Fibroblast of skin of left quadriceps (primary cell): ENCODE data around the gene OMP.

Source experiments
- DNase-seq, 2 experiments: peaks; one replicate each; pipeline ENCODE4 v3.0.0-alpha.2; 2013; ENCODE audit warnings: low read depth in 2 of 2

The OMP gene

GRCh38 chr11:77122576-77123212, 20.1 kb downstream of the OMP start:
- no peak for DNase-seq

DNA sequence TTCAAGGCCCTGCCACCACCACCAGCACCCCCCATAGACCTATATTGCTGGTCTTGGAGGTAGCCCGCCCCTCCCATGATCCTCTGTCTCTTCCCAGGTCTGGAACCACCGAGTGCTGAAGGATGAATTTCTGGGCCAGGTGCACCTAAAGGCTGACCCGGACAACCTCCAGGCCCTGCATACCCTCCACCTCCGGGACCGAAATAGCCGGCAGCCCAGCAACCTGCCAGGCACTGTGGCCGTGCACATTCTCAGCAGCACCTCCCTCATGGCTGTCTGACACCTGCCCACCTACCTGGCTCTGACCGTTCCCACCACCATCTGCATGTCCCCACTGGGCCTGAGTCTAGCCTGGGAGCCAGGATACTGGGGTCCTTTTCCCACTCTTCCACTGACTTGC, 21.0 kb downstream of the OMP start:
- DNase-seq: no peak

DNA sequence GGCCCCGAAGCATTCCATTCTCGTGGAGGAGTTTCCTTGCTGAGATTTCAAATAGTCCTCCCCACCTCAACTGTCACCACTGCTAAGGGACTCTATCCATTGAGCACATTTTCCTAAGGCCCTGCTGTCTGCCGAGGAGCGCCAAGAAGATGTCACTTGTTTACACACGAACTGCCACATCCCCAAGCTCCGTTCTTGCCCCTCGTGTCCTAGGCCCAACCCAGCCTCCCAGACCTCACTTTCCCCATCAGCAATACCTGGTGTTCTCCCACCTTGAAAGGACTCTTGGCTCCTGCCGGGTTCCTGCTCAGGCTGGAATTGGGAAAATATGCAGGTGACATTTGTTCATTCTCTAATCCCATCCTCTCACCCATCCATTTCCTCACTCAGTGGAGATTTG, 21.4 kb downstream of the OMP start:
- DNase-seq: no peak

DNA sequence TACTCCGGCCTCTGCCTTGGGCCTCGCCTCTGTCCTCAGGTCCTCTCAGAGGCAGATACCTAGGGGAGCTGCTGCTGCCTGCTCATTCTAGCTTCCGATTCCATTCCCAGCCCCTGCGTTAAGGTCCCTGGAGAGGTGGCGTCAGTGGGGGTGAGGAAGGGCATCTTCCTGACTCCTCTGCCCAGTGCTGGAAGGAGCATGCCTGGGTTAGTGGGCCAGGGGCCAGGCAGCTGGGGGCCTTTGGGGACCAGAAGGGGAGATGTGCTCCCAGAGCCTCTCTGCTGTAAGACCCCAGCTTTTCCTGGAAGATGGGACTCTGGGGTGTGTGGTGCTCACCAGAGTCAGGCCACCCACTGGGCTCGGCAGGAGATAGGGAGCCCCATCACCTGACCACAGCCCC, 21.8 kb downstream of the OMP start:
- no peak for DNase-seq

DNA sequence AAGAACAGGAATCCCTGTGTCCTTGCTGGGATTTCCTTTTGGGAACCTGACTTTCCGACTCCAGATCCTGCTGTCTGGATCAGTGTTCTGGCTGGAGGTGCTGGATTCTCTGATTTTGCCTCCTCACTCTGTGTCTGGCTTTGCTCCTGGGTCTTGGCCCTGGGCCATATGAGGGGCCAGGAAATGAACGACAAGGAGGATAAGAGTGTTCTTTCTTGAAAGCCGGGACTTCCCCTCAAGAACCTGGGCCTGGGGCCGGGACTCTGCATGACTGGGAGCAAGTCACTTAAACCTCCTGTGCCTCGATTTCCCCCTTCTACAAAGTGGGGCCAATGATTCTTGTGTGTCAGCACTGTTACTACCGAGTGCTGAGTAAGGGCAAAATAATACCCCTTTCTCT, 22.6 kb downstream of the OMP start:
- DNase-seq: no peak

- no peak for DNase-seq
These were observed 23.1 kb downstream of the OMP start for GRCh38 chr11:77125695-77126094.

- no peak for DNase-seq
These were observed 23.6 kb downstream of the OMP start for GRCh38 chr11:77126156-77126775.

- DNase-seq: no peak
These were observed 24.2 kb downstream of the OMP start for GRCh38 chr11:77126861-77127234.

GRCh38 chr11:77127235-77127911, 24.7 kb downstream of the OMP start:
- no peak for DNase-seq

- DNase-seq: no peak
These were observed 25.5 kb downstream of the OMP start, which contains the start of gene MYO7A for GRCh38 chr11:77127920-77128691. Gene MYO7A (plus strand): TSS chr11:77128246. CDS start chr11:77130635, 2,389 bp downstream.

DNA sequence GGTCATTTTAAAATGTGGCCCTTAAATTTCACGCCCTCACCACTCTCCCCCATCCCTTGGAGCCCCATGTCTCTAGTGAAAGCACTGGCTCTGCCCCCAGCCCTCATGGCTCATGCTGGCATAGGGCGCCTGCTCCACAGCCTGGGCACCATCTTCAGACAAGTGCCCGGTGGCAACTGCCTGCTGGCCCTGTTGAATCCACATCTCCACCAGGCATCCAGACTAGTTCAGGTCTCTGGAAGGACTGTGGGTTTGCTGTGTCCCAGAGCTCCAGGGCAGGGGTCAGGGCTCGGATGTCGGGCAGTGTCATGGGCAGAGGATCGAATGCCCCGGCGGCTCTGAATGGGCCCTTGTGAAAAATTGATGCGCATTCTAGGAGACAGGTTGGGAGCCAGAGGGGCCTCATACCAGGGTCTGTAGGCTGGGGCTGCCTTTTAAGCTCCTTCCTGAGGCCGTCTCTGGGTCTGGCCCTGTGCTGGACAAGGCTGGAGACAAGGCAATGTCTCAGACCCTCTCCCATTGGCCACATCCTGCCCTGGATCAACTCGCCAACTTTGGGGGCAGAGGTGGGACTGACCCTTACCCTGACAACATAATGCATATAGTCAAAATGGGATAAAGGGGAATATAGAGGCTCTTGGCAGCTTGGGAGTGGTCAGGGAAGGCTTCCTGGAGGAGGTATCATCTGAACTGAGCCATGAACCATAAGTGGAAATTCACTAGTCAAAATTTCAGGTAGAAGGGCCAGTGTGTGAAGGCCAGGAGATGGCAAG, 26.6 kb downstream of the OMP start:
- DNase-seq: no peak

- no peak for DNase-seq
These were observed 27.5 kb downstream of the OMP start for GRCh38 chr11:77129842-77130756.

- DNase-seq: no peak
These were observed 28.3 kb downstream of the OMP start for GRCh38 chr11:77130763-77131513.

DNA sequence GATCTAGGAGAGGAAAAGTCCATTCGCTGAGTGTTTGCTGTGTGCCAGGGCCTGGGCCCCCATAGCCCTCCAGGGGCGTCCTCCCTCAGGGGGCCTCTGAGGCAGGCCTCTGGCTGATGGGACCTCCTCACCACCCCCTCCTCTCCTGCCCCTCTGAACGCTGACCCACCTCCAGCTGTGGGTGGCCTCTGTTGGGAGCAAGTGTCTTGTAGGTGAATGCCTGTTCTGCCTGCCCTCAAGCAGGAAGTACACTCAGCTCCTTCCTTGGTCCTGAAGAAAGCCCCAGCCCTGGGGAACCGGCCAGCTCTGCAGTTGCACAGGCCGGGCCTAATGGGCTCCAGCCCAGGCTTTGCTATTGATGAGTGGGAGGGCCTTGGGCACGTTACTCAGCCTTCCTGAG, 28.9 kb downstream of the OMP start:
- DNase-seq: no peak

- no peak for DNase-seq
These were observed 32.4 kb downstream of the OMP start for GRCh38 chr11:77135069-77135468.

GRCh38 chr11:77136074-77136473, 33.4 kb downstream of the OMP start:
- DNase-seq: no peak

- DNase-seq: no peak
These were observed 34.3 kb downstream of the OMP start for GRCh38 chr11:77136784-77137420.

- no peak for DNase-seq
These were observed 34.8 kb downstream of the OMP start for GRCh38 chr11:77137421-77137820.

DNA sequence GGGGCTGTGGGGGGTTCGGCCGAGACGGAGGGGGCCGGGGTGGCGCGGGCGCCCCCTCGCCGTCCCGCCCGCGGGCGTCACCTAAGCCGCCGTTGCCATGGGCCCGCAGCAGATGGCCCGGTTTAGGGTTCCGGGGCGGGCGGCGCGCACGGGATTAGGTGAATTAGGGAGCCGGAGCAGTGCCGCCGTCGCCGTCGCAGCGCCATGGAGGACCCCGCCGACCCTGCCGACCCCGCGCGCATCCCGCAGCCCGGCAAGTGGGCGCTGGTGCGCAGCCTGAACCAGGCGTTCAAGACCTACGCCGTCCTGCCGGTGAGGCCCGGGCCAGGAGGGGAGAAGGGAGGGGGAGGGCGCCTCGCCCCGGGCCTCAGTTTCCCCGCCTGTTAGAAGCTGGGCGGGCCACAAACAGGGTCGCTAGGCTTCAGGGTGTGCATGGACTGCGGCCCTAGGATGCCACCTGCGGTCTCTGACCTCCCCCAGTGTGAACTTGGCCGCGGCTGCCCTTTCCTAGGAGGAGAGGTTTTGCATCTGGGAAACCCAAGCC, 35.5 kb downstream of the OMP start:
- DNase-seq: no peak
